ENCODE data around the gene ZKSCAN7.

DNA sequence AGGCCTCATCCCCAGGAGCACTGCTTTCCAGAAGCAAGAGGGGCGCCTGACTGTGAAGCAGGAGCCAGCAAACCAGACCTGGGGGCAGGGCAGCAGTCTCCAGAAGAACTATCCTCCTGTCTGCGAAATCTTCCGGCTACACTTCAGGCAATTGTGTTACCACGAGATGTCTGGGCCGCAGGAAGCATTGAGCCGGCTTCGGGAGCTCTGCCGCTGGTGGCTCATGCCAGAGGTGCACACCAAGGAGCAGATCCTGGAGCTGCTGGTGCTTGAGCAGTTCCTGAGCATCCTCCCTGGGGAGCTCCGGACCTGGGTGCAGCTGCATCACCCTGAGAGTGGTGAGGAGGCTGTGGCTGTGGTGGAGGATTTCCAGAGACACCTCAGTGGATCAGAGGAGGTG, 2.1 kb downstream of the ZKSCAN7 start:
- TF ChIP-seq POLR2A (IDR thresholded peaks at IDR 0.05) = no peak
- TF ChIP-seq, protein P1, sequence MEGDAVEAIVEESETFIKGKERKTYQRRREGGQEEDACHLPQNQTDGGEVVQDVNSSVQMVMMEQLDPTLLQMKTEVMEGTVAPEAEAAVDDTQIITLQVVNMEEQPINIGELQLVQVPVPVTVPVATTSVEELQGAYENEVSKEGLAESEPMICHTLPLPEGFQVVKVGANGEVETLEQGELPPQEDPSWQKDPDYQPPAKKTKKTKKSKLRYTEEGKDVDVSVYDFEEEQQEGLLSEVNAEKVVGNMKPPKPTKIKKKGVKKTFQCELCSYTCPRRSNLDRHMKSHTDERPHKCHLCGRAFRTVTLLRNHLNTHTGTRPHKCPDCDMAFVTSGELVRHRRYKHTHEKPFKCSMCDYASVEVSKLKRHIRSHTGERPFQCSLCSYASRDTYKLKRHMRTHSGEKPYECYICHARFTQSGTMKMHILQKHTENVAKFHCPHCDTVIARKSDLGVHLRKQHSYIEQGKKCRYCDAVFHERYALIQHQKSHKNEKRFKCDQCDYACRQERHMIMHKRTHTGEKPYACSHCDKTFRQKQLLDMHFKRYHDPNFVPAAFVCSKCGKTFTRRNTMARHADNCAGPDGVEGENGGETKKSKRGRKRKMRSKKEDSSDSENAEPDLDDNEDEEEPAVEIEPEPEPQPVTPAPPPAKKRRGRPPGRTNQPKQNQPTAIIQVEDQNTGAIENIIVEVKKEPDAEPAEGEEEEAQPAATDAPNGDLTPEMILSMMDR (IDR thresholded peaks at IDR 0.05 in 4 of 5, conservative IDR thresholded peaks at IDR 0.05 in 1 of 5) = no peak

Measured in gastrocnemius medialis (tissue), 4 donors.